ENCODE data around the gene UBE2G1.

The UBE2G1 gene

DNA sequence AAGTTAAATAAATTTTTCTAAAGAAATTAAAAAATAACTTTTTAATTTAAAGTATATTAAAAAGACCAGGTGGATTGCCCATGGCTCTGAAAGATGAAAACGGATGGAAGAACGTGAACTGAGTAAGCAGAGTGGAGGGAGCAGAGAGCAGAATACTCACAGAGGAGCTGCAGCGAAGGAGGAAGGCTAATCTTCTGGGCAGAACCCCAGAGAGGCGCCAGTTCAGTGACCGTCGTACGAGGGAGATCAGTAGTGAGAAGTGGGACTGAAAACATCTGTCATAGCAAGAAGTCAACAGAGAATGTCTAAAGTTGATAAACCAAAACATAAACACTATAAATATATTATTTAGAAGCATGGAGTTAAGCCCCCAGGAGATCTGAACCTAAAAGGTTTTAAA lies 34.9 kb downstream of the UBE2G1 start:
- H3K27ac ChIP-seq, result no peak overlapping the region
- TF ChIP-seq CTCF (conservative IDR thresholded peaks at IDR 0.05), result no peak
- TF ChIP-seq ZFX (IDR thresholded peaks at IDR 0.05), result no peak

DNA sequence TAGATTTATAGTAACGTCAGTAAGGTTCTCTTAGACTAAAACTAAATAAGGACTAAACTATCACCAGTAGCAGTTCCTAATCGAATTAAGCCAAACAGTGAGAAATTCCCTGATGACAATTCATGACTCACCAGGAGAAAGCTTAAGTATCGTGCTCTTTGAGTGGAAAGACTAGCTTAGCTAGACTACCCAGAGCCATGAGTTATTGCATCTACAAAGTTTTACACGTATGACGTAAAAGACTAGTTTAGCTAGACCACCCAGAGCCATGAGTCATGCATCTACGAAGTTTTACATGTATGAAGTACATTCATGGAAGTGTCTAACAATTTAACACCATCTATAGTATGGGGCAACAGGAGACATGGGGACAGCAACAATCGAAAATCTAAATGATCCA lies 36.6 kb downstream of the UBE2G1 start:
- no peak overlapping the region for H3K27ac ChIP-seq
- TF ChIP-seq CTCF (conservative IDR thresholded peaks at IDR 0.05), result no peak
- TF ChIP-seq ZFX (IDR thresholded peaks at IDR 0.05), result no peak

DNA sequence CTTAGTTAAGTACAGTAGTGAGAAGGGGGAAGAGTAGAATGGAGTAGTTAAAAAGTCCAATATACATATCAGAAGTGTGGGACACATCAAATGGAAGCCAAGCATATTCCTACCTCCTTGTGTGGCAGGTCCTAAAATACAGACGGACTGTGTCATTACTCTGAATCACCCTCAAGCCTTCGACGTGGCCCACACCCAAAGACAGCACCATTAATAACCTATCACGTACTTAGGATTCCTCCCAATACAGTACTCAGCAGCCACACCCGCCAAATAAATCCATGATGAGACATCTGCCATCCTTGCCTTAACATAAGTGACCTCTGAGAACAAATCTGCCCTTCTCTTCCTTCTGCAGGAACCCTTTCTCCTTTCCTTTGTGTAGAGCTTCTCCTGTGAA lies 38.9 kb downstream of the UBE2G1 start:
- no peak overlapping the region for H3K27ac ChIP-seq
- TF ChIP-seq CTCF (conservative IDR thresholded peaks at IDR 0.05) (no peak), ZFX (IDR thresholded peaks at IDR 0.05) (no peak)

DNA sequence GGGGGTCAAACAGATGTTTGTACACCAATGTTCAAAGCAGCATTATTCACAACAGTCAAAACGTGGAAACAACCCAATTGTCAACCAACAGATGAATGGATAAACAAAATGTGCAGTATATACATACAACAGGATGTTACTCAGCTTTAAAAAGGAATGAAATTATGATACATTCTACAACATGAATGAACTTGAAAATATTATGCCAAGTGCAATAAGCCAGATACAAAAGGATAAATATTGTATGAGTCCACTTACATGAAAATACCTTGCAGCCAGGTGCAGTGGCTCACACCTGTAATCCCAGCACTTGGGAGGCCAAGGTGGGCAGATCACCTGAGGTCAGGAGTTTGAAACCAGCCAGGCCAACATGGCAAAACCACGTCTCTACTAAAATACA lies 39.9 kb downstream of the UBE2G1 start:
- TF ChIP-seq CTCF (conservative IDR thresholded peaks at IDR 0.05) (no peak), ZFX (IDR thresholded peaks at IDR 0.05) (no peak)
- no peak overlapping the region for H3K27ac ChIP-seq

- TF ChIP-seq CTCF (conservative IDR thresholded peaks at IDR 0.05) (no peak), ZFX (IDR thresholded peaks at IDR 0.05) (no peak)
- H3K27ac ChIP-seq, result no peak overlapping the region
Measured at GRCh38 chr17:4326112-4326511, 40.4 kb downstream of the UBE2G1 start.

DNA sequence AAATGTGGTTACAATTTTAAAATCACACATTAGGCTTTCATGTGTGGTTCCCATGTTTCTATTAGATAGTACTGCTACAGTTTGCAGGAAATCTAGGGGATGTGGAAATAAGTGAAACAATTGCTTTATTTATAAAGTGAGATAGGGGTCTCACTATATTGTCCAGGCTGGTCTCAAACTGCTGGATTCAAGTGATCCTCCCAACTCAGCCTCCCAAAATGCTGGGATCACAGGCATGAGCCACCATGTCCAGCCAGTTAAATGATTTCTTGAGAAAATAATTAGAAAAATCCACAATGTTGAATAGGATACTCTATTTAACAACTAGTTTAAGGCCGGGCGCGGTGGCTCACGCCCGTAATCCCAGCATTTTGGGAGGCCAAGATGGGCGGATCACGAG lies 42.0 kb downstream of the UBE2G1 start:
- TF ChIP-seq CTCF (conservative IDR thresholded peaks at IDR 0.05), result no peak
- TF ChIP-seq ZFX (IDR thresholded peaks at IDR 0.05), result no peak
- no peak overlapping the region for H3K27ac ChIP-seq

DNA sequence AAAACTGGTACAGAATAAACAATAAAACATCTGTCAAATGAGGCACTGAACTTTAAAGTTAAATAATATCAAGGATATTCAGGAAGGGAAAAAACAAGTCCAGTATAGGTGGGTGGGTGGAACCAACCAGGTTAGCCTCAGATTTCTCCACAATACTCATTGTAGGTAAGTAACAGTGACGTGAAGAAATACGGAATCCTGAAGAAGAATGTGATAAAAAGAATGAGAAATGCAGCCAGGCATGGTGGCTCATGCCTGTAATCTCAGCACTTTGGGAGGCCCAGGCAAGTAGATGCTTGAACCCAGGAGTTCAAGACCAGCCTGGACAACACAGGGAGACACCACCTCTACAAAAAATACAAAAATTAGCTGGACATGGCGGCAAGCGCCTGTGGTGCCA lies 47.3 kb downstream of the UBE2G1 start:
- TF ChIP-seq ZFX (IDR thresholded peaks at IDR 0.05), result no peak
- no peak for TF ChIP-seq CTCF (conservative IDR thresholded peaks at IDR 0.05)
- no peak overlapping the region for H3K27ac ChIP-seq

All from C4-2B (cell line).